WTC11 (cell line): ENCODE measurements around the gene PON3.

Experiments used
- CBFB ChIP-seq: sonication (generic); formaldehyde crosslinking; IDR thresholded peaks from 2 replicates; pipeline ENCODE4 v1.8.1; 2022; ENCODE audit warnings: mild to moderate bottlenecking, low read depth, missing genetic modification reagents
- TEAD1 ChIP-seq: sonication (generic); formaldehyde crosslinking; IDR thresholded peaks from 2 replicates; pipeline ENCODE4 v1.8.0; 2022; ENCODE audit warnings: mild to moderate bottlenecking, missing genetic modification reagents
- TF ChIP-seq, protein P1 (sequence below): fragments of 200-600 bp; IDR thresholded peaks from 2 replicates; pipeline ENCODE4 v1.8.0; 2022; ENCODE audit warnings: antibody characterized with exemption
- TF ChIP-seq, protein P2 (sequence below): sonication (generic); formaldehyde crosslinking; IDR thresholded peaks from 2 replicates; pipeline ENCODE4 v1.8.0; 2023; ENCODE audit warnings: missing genetic modification reagents

DNA sequence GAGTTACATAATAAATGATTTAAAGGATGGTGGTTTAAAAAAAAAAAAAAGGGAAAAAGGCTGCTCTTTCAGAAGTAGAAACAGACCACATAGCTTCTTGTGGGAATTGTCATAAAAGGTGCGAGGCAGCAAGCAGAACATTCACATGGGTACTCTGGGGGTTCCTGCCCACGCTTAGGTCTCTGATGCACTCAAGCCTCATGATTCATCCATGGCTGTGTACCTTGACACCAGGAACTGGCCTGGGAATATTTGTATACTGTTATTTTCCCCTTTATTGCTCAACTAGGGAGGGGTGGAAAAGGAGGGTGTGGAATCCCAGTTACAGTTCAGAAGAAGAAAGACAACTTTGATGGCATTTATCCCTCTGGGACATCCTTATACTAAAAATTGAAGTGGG, 34.7 kb upstream of the PON3 start:
- TF ChIP-seq, protein P1, sequence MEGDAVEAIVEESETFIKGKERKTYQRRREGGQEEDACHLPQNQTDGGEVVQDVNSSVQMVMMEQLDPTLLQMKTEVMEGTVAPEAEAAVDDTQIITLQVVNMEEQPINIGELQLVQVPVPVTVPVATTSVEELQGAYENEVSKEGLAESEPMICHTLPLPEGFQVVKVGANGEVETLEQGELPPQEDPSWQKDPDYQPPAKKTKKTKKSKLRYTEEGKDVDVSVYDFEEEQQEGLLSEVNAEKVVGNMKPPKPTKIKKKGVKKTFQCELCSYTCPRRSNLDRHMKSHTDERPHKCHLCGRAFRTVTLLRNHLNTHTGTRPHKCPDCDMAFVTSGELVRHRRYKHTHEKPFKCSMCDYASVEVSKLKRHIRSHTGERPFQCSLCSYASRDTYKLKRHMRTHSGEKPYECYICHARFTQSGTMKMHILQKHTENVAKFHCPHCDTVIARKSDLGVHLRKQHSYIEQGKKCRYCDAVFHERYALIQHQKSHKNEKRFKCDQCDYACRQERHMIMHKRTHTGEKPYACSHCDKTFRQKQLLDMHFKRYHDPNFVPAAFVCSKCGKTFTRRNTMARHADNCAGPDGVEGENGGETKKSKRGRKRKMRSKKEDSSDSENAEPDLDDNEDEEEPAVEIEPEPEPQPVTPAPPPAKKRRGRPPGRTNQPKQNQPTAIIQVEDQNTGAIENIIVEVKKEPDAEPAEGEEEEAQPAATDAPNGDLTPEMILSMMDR: no peak
- TF ChIP-seq TEAD1 (CRISPR knock-in tag) (no peak), CBFB (no peak)
- TF ChIP-seq, protein P2, sequence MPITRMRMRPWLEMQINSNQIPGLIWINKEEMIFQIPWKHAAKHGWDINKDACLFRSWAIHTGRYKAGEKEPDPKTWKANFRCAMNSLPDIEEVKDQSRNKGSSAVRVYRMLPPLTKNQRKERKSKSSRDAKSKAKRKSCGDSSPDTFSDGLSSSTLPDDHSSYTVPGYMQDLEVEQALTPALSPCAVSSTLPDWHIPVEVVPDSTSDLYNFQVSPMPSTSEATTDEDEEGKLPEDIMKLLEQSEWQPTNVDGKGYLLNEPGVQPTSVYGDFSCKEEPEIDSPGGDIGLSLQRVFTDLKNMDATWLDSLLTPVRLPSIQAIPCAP: no peak
